Pancreas (tissue), 10 donors: ENCODE results near the gene LYAR. TPM values are rescaled to one million over a fixed set of nuclear protein-coding genes. Genes with fewer than 3 reads are reported as not detected.

ENCODE experiments used
- ATAC-seq, 4 donors: fragments of 200-7000 bp; cut with Tn5 transposase; one replicate each; pipeline versions ENCODE4 v1.8.0 to v1.9.1; 2020; ENCODE audit warnings: mild to moderate bottlenecking in 4 of 4, moderate library complexity in 4 of 4
- DNase-seq, 6 donors: peaks; one replicate each; pipeline ENCODE4 v3.0.0-alpha.2; 2020
- FAIRE-seq: peaks from 2 replicates; lab custom pipeline; 2012; peaks lifted over from hg19 to GRCh38; lab: Jason Lieb, UNC
- H3K27ac ChIP-seq, 4 donors: fragments of 200-600 bp; sonication (generic); 1 replicate in 3 of 4; 2 replicates in 1 of 4; pipeline versions ENCODE4 v1.5.0 to v1.8.0; 2020
- H3K27me3 ChIP-seq, 4 donors: fragments of 200-600 bp; one replicate each; pipeline ENCODE4 v1.8.0; 2021
- H3K36me3 ChIP-seq, 3 donors: fragments of 200-600 bp; sonication (generic) in 1 of 3; one replicate each; pipeline versions ENCODE4 v1.5.0 to v1.8.0; 2020 to 2021
- H3K4me1 ChIP-seq, 3 donors: fragments of 200-600 bp; one replicate each; pipeline ENCODE4 v1.8.0; 2021
- H3K4me3 ChIP-seq, 4 donors: fragments of 200-600 bp; sonication (generic) in 2 of 4; one replicate each; pipeline versions ENCODE4 v1.5.0 to v1.8.0; 2020 to 2021
- H3K9me3 ChIP-seq, 4 donors: fragments of 200-600 bp; one replicate each; pipeline ENCODE4 v1.8.0; 2021
- CTCF ChIP-seq, 4 donors: fragments of 200-600 bp; sonication (generic) in 3 of 4; IDR thresholded peaks; one replicate each; pipeline versions ENCODE4 v1.5.0 to v1.8.0; 2021; ENCODE audit warnings: antibody characterized with exemption in 4 of 4
- WGBS, 2 donors: extraction: QIAGEN DNeasy Blood & Tissue Kit; methylation state at CpG; one replicate each; pipeline ENCODE4 v1.1.7; 2013; 5-methylcytosine and 5-hydroxymethylcytosine counted together
- intact Hi-C, 3 donors: fragments of 100-400 bp; cut with DNase I; formaldehyde crosslinking; loops; one replicate each; pipeline versions ENCODE4 v1.11.1 to v1.14.2; 2022
- polyA plus RNA-seq, 2 donors: library from polyadenylated mRNA; stranded (reverse); fragments of 200-250 nt; gene quantifications; one replicate each; pipeline ENCODE4 v1.2.3, GENCODE V29; 2013
- total RNA-seq, 6 donors: library from RNA; stranded (reverse); fragmentation: NEBNext Ultra II Directional in 4 of 6; extraction: Animal tissue kit (Norgen Biotek cat#: 25700) in 4 of 6; gene quantifications; one replicate each; pipeline versions ENCODE4 v1.2.1 to v1.2.4, GENCODE V29; 2021 to 2023
- donor health status: healthy with polysubstance abuse.
- donor health status: DM: no; HTN: no; CAD: no; lungs with moderate emphysema.
- donor health status: DM: no; HTN: no; CAD: no.
- donor health status: control.
- donor health status: control.
- donor health status: Bipolar disorder and iron deficiency.
- donor health status: DM: yes; HTN: yes; CAD: no.
- donor health status: DM: no; HTN: no; CAD: no.
- donor health status: DM: no; HTN: no; CAD: no.
- donor health status: DM: yes; HTN: yes; CAD: no.

LYAR gene
- 1 to 10 TPM; 1.5 to 6.3 (median 3.9) TPM for total RNA-seq
- 1 to 10 TPM; 5.2 to 6.6 TPM for polyA plus RNA-seq

- no peak for FAIRE-seq
These were observed at the start of gene LYAR, which contains the start of gene ZBTB49 for GRCh38 chr4:4289941-4290850. Gene LYAR (minus strand): TSS chr4:4290154. CDS start chr4:4283742, 6,412 bp downstream. Gene ZBTB49 (plus strand): TSS chr4:4290251. CDS start chr4:4299946, 9,695 bp downstream.

DNA sequence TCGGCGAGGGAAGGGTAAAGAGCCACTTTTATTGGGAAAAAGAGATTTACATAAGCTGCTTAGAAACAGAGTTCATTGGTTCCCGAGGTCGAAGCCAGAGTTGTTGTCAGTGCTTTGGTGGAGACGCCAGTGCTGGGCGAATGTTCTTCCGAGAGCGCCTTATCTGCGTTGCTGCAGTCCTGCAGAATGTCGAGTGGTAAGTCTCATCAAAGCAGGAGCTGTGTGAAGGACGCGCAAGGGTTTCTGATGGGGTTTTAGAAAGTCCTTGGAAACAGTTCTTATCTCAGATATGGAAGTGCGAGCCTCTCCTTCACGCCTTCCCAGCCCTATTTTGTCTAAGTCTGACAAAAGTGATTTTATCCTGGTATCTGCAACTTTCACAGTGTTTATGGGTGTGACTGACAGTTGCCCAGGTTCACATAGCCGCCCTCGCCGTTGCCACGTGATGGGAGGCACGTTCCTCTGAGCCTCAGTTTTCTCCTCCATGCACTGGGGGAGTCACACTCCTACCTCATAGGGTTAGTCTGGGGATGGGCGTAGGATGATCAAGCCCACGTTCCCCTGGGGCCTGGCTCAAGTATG is 49.6 kb upstream of the LYAR start:
- DNase-seq (no peak), FAIRE-seq (no peak), ATAC-seq (no peak)
- intact Hi-C loops, result no loop called here
- TF ChIP-seq CTCF (IDR thresholded peaks at IDR 0.05), result no peak
- H3K9me3 ChIP-seq, result no peaks in the 10 kb centered on the region
- H3K27me3 ChIP-seq, result no peaks in the 10 kb centered on the region
- no peak overlapping the region for H3K4me3 ChIP-seq
- H3K4me1 ChIP-seq, result no peaks in the 10 kb centered on the region
- 28 to 34% methylated on average over 21 of the region's 21 CpGs for WGBS, 2 donors
- no peak overlapping the region for H3K27ac ChIP-seq
- H3K36me3 ChIP-seq, result no peaks in the 10 kb centered on the region

More at GRCh38 chr4:4289941-4290850, at the start of gene LYAR, which contains the start of gene ZBTB49:
- no peaks in the 10 kb centered on the region for H3K36me3 ChIP-seq
- peak within 1 kb of the TSS; percentile 53 to 96 (median 82) for H3K4me3 ChIP-seq
- peaks cover 9 to 15% (median 12%) of the 10 kb centered on the region in 3 donors for H3K4me1 ChIP-seq
- H3K9me3 ChIP-seq, result no peaks in the 10 kb centered on the region
- intact Hi-C loops, result no loop called here
- DNase-seq, result peak; percentile 93 to 99 (median 98)
- TF ChIP-seq CTCF (IDR thresholded peaks at IDR 0.05), result no peak
- peak within 1 kb of the TSS; percentile 64 to 83 (median 82) for H3K27ac ChIP-seq
- WGBS, 2 donors, result 0% methylated on average over 70 to 77 of the region's 77 CpGs
- no peaks in the 10 kb centered on the region for H3K27me3 ChIP-seq
- peak; percentile 97 to 100 (median 98) for ATAC-seq

DNA sequence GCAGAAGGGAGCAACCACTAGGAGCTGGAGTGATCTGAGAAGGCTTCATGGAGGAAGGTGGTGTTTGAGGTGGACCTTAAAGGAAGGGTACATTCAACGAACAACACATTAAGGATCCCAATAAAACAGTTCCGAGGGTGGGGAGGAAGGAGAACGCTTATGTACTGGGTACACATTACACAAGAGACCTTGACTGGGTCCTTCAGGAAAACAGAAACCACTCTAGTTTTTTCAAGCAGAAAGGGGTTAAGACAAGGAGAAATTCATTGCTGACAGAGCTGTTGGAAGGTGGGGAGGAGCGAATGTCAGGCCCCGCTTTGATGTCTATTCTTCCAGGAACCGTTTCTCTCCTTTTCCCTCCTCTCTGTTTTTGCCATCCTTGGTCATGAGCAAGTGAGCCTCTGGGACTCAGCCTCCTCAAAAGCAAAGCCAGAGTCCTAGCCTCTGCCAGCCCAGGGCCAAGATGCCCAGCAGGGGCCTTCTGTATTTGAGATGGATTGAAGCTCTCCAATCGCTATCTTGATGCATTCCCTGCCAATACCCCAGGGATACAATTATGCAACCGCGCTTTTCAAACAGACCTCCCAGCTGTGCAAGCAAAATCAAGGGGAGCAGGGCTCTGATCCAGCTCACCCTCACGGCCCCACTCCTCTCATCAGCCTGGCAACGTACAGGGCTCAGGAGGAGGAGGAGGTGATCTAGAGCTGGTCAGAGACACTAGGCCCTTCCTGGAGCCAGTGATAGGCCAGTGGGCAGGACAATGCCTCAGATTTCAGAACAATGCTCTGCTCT is 48.5 kb upstream of the LYAR start:
- WGBS, 2 donors, result 47 to 50% methylated on average over 11 of the region's 11 CpGs
- intact Hi-C loops, result no loop called here
- Histone ChIP-seq H3K4me1 (no peaks in the 10 kb centered on the region), H3K27me3 (no peaks in the 10 kb centered on the region), H3K36me3 (no peaks in the 10 kb centered on the region), H3K27ac (no peak overlapping the region), H3K4me3 (no peak overlapping the region), H3K9me3 (no peaks in the 10 kb centered on the region)
- FAIRE-seq, result no peak
- no peak for ATAC-seq
- DNase-seq, result no peak
- no peak for TF ChIP-seq CTCF (IDR thresholded peaks at IDR 0.05)

DNA sequence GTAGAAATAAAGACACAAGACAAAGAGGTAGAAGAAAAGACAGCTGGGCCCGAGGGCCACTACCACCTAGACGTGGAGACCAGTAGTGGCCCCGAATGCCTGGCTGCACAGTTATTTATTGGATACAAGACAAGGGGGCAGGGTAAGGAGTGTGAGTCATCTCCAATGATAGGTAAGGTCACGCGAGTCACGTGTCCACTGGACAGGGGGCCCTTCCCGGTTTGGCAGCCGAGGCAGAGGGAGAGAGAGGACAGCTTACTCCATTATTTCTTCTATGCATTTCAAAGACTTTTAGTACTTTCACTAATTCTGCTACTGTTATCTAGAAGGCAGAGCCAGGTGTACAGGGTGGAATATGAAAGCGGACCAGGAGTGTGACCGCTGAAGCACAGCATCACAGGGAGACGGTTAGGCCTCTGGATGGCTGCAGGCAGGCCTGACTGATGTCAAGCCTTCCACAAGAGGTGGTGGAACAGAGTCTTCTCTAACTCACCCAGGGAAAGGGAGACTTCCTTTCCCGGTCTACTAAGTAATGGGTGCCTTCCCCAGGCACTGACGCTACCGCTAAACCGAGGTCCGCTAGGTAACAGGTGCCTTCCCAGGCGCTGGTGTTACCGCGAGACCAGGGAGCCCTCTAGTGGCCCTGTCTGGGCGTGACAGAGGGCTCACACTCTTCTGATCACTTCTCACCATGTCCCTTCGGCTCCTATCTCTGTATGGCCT is 45.0 kb upstream of the LYAR start:
- peak; percentile 45 to 80 (median 74) for TF ChIP-seq CTCF (IDR thresholded peaks at IDR 0.05)
- no peaks in the 10 kb centered on the region for H3K9me3 ChIP-seq
- no peaks in the 10 kb centered on the region for H3K4me1 ChIP-seq
- intact Hi-C loops, result loop anchor here in 2 of 3 donors (5.0 kb wide), 2 partner anchors 73 to 83 kb away; no protein-coding TSS in a partner anchor
- FAIRE-seq (no peak), DNase-seq (peak; percentile 44 to 85 (median 76)), ATAC-seq (peak; percentile 68 to 95 (median 88))
- 45 to 46% methylated on average over 19 to 21 of the region's 21 CpGs for WGBS, 2 donors
- no peaks in the 10 kb centered on the region for H3K27me3 ChIP-seq
- H3K36me3 ChIP-seq, result no peaks in the 10 kb centered on the region
- H3K27ac ChIP-seq, result no peak overlapping the region
- H3K4me3 ChIP-seq, result no peak overlapping the region
